GM19372 (cell line): ENCODE data around the gene RPS21.

Source experiments
- ATAC-seq: cut with Tn5 transposase; IDR thresholded peaks from one replicate; pipeline ENCODE4 v1.9.1; 2021; ENCODE audit warnings: mild to moderate bottlenecking, low read depth, moderate library complexity; ENCODE audit not compliant: unreplicated experiment

RPS21 gene

DNA sequence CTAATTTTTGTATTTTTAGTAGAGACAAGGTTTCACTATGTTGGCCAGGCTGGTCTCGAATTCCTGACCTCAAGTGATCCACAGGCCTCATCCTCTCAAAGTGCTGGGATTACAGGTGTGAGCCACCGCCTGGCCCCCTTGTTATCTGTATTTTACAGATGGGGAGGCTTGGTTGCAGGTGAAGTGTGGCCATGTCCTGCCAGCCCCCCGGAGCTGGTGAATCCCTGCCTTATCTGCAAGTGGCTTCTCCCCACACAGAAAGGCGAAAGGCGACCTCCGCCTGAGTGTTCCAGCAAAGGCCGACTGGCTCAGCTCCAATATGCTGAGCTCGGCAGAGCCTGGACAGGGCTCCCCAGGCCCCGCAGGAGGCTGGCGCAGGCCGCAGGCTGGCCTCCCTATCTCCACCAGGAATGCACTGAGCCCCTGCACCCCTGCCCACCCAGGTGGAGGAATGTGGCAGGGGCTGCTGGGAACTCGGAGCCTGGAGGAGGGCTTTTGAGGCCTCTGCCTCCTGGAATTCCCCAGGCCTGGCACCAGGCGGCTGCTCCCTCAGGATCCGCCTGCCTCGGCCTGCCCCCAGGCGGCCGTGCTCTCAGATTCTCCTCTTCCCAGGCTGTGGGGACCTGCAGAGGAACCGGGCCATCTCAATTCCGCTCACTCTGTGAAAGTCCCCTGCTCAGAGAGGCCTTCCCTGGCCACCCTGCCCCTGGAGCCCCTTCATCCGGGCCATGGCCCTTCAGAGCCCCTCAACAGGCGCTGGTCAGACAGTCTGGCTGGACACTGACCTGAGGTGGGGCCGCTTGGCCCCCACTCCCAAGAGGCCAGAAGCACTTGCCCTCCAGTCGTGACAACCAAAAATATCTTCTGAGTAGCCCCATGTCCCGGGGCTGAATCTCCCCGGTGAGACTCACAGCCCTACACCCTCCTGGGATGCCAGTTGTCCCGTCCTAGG lies 10.5 kb upstream of the RPS21 start:
- ATAC-seq, result no peak

- ATAC-seq, result no peak
Measured at GRCh38 chr20:62377064-62377461, 9.8 kb upstream of the RPS21 start.

GRCh38 chr20:62377615-62378178 lies 9.2 kb upstream of the RPS21 start:
- ATAC-seq, result no peak

DNA sequence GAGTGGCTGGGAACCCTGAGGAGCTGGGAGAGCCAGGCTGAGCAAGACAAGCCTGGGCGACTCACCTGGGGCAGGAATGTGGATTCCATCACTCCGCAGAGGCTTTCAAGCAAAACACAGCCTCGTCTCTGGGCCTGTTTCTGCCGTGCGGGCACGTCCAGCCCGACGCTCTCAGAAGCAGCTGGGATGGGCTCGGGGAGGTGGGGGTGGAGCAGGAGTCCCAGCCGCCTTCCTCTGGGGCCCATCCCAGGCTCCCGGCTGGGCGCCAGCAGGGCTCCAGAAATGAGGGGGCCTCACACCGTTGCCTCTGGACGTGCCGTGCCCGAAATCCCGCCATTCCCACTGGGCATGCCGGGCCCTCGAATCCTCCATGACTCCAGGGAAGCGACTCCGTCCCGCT lies 8.7 kb upstream of the RPS21 start:
- ATAC-seq, result no peak

GRCh38 chr20:62381202-62381797 lies 5.6 kb upstream of the RPS21 start:
- no peak for ATAC-seq

GRCh38 chr20:62381842-62382241 lies 5.1 kb upstream of the RPS21 start:
- no peak for ATAC-seq

DNA sequence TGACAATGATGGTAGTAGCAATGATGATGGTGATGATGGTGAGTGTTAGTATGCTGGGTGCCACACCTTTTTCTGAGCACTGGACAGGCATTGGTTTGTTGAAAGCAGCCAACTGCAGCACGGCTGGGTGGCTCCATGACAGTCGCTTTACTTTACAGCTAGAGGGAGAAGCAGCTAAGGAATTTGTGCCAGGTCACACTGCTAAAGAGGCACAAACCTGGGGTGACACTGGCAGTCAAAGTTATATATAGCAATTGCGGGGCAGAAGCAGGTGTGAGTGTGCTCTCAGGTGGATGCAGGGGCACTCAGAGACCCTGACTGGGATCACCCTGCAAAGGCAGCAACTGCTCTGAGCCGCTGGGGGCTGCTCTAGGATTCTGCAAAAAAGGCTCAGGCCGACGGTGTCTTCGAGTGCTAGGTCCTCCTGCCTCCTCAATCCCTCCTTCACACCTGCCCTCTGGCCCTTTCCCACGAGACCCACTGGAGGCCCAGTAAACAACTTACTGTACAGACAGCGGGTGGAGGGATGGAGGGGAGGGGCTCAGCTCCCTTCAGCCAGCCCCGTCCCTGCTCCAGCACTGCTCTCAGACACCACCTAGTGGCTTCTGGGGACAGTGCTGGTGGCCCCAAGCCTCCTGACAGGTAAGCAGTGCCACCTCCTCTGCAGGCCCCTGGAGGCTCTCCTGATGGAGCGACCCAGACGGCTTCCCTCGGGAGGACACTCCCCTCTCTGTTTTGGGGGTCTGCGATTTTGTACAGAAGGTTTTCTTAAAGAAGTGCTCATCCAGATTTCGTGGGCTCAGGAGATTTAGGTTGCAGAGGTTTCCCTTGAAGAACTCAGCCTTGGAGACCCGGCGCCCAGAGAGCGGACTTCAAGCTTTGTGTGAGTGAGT lies 4.4 kb upstream of the RPS21 start:
- peak; percentile 51 for ATAC-seq

DNA sequence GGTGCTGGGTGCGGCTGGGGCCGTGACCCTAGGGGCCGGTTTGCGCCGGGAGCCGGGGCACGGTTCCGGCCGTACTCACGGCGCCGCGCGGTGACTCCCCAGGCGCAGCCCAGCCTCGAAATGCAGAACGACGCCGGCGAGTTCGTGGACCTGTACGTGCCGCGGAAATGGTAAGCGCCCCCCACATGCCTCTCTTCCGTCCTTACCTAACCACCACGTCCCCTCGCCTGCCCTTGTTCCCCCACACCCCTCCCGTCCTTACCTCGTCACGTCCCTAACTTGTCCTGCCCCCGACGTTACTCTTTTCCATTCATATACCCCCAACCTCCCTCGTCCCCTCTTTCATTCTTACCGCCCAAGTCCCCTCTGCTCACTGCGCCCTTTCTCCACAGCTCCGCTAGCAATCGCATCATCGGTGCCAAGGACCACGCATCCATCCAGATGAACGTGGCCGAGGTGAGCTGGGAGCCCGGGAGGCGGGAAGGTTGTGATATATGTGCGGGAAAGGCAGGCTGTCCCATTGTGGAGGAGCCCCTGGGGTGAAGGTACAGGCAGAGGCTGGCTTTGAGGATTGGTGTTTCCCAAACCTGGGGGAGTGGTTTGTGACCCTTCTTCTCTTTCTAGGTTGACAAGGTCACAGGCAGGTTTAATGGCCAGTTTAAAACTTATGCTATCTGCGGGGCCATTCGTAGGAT lies 463 bp downstream of the RPS21 start:
- no peak for ATAC-seq

DNA sequence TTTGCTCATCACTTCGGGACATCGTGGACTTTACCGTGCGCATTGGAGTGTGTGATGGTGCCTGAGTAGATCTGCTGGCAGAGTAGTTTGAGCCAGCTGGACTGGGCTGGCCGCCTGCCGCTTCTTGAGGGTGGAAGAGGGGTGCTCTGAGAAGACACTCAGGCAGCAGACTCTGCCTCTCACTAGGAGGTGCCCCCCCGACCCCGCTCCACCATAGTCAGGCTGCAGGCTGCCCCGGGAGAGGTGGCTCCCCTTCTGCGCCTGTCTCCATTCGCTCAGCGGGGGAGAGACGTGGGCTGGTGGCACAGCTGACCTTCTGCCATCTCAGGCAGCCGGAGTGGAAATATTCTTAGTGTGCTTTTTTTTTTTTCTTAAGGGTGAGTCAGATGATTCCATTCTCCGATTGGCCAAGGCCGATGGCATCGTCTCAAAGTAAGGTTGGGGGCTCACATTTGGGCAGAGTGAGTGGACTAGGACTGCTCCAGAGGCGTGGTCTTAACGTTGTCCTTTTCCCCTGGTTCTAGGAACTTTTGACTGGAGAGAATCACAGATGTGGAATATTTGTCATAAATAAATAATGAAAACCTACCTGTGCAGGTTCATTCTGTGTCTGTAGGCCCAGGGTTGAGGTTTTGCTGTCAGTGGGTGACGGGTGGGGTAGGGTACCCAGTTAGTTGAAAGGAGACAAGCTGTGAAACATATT lies 1.2 kb downstream of the RPS21 start:
- no peak for ATAC-seq

DNA sequence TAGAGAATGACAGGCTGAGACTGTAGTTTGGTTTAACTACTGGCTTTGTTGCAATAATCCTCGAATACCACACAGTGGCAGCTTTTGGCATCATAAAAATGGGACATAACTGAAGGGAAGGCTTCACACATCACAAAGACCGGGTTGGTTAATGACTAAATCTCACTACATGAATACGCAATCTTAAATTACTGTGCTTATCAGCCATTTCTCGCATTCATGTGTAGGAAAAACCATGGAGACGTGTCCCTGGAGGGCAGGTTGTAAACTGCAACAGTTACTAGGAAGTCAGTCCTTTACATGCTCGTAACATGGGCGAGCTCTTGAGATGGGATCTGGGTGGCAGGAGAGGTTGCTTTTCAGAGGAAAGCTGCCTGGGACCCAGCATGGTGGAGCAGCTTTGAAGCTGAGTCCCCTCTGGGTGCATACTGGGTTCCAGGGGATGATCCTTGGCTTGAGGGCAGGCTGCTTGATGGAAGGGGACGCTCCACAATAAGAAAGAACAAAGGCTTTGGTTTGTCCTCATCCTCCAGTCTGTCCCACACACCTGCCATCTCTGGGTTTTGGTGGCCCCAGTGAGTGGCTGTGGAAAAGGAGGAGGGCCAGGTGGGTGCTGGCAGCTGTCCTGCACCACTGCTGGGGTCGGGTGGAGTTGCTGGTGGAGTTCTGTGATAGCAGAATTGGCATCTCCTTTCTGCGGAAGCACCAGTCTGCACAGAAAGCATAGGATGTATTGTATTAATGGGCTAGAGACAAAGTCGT lies 2.1 kb downstream of the RPS21 start:
- ATAC-seq, result no peak

- no peak for ATAC-seq
Measured at GRCh38 chr20:62389601-62390087, 2.7 kb downstream of the RPS21 start.

DNA sequence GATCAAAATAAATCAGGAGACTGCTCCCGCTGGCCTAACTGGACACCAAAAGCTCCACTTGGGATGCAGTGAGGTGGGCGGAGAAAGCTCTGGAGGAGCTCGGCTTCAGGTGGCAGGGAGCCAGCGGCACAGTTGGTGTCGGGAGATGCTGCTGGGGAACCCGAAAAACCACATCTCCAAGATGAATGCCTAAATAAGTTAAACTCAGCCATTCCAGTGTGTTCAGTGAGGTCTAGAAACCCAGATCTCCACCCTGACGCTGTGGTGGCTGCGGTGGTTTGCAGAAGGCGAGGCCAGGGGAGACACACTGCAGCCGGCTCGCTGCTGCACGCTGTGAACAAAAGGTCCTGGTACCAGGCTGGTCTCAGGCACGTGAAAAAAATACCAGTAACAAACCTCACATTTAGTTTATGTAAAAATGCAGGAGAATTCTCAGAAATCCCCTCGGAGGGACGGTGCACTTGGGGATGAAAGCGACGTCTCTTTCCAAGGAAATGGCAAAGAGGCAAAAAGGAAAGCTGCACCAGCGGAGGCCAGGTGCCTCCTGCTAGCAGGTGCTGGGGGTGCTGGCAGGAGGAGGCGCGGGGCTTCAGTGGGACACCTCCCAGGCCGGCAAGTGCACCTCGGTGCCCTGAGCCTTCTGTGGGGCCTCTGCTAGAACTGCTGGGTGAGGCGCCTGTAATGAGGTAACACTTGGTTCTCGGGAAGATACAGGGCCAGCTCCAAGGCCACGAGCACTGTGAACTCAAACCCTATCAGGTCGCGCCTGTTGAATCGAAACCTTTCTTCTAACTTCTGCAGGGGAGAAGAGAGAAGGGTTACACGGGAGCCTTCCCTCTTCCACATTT lies 3.6 kb downstream of the RPS21 start:
- ATAC-seq, result no peak

GRCh38 chr20:62391165-62392076 lies 4.5 kb downstream of the RPS21 start:
- no peak for ATAC-seq

- ATAC-seq, result no peak
Measured at GRCh38 chr20:62392077-62392418, 5.1 kb downstream of the RPS21 start.

GRCh38 chr20:62392621-62393334 lies 5.9 kb downstream of the RPS21 start:
- ATAC-seq, result no peak

DNA sequence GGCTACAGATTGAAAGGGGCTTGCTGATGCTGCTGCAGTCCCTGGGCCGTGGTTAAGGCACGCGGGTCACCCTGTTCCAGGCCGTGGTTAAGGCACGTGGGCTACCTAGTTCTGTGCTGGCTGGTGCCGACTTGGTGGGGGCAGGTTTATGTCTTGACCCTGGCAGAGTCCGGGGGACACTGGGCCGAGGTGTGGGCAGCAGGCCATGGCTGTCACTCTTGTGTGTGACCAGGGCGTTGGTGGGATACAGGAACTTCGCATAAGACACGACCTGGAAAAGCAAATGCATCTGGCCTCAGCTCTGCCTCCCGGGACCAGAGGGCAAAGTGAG lies 6.4 kb downstream of the RPS21 start:
- no peak for ATAC-seq
